OCI-LY7 (cell line): ENCODE data around the gene MVK.

Experiments used
- CTCF ChIP-seq: fragments of 200-600 bp; sonication (generic); conservative IDR thresholded peaks from 2 replicates; pipeline ENCODE4 v1.5.1; 2014; ENCODE audit warnings: mild to moderate bottlenecking, antibody characterized with exemption, low read length, moderate library complexity, mixed read lengths
- EZH2phosphoT487 ChIP-seq: fragments of 200-600 bp; sonication (generic); IDR thresholded peaks from 2 replicates; pipeline ENCODE4 v1.6.1; 2018; ENCODE audit warnings: low read depth, borderline replicate concordance, mild to moderate bottlenecking, mixed run types, antibody characterized with exemption, low read length, moderate library complexity, mixed read lengths

- TF ChIP-seq CTCF: no peak
- no peak for TF ChIP-seq EZH2phosphoT487
Observed at GRCh38 chr12:109535863-109536250, 37.7 kb upstream of the MVK start.
